ENCODE measurements around the gene TBC1D22B. TPM values are rescaled to one million over a fixed set of nuclear protein-coding genes. Genes with fewer than 3 reads are reported as not detected.

TBC1D22B gene
- total and polyA plus RNA-seq, 9 of the 15 experiments (the other 6 are each of a cell fraction or from before 2014, with no cell fraction given) = 4.8 to 24.2 (median 13.5) TPM

DNA sequence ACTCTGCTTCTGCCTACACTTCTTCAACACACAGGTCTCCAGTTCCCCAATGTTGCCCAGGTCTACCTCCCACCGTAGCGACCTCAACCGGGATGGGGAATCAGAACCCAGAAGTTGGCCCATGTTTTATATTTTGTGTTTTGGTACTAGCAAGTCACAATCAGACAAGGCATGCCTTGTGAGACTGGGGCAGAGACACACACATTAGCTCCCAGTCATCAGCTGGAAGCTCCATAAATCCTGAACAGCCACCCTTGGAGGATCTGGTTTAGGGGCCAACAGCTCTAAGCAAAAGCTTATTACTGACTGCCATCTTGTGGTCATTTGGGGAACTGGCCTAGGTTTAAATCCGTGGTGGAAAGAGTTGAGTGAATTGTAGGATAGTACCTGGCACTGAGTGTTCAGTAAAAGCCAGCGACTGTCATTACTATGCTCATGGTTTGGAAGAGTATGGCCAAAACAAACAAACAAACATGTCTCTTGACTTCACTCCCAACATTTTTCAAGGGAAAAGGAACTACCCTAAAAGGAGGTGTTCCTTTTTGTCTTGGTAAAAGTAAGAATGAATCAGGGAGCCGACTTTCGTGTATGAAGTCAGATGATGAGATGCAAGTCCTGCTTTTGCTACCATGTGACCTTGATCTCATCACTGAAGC is 47.1 kb upstream of the TBC1D22B start (continued):
- TF ChIP-seq IRF2 (CRISPR knock-in tag; IDR thresholded peaks at IDR 0.05) (no peak), ZBTB1 (CRISPR knock-in tag; IDR thresholded peaks at IDR 0.05; ENCODE audit: borderline replicate concordance, low read depth) (no peak), ZNF174 (CRISPR knock-in tag; IDR thresholded peaks at IDR 0.05) (no peak), STAT5A (IDR thresholded peaks at IDR 0.05; ENCODE audit: borderline replicate concordance, low read length) (no peak), SUPT5H (IDR thresholded peaks at IDR 0.05) (no peak), RBM25 (IDR thresholded peaks at IDR 0.05; ENCODE audit: low read depth, low read length, severe bottlenecking) (peak; percentile 26), RBFOX2 (IDR thresholded peaks at IDR 0.05; ENCODE audit: low read depth, low read length) (no peak), KAT7 (CRISPR knock-in tag; IDR thresholded peaks at IDR 0.05; ENCODE audit: borderline replicate concordance) (no peak), BCLAF1 (IDR thresholded peaks at IDR 0.05; ENCODE audit: borderline replicate concordance in 1 of 2, control insufficient read depth in 1 of 2, low read depth in 2 of 2, low read length in 1 of 2) (no peak), NONO (IDR thresholded peaks at IDR 0.05; ENCODE audit: low read depth in 2 of 2, low read length in 1 of 2) (no peak), HNRNPLL (IDR thresholded peaks at IDR 0.05; ENCODE audit: low read depth, low read length, poor library complexity, severe bottlenecking) (no peak), KHSRP (IDR thresholded peaks at IDR 0.05) (no peak), MIER1 (IDR thresholded peaks at IDR 0.05; ENCODE audit: low read depth) (no peak)
- TF ChIP-seq, protein P1, sequence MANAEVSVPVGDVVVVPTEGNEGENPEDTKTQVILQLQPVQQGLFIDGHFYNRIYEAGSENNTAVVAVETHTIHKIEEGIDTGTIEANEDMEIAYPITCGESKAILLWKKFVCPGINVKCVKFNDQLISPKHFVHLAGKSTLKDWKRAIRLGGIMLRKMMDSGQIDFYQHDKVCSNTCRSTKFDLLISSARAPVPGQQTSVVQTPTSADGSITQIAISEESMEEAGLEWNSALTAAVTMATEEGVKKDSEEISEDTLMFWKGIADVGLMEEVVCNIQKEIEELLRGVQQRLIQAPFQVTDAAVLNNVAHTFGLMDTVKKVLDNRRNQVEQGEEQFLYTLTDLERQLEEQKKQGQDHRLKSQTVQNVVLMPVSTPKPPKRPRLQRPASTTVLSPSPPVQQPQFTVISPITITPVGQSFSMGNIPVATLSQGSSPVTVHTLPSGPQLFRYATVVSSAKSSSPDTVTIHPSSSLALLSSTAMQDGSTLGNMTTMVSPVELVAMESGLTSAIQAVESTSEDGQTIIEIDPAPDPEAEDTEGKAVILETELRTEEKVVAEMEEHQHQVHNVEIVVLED (CRISPR knock-in tag; IDR thresholded peaks at IDR 0.05) = 0 out of 2 replicates have a peak, but pooled peaks have one; percentile 10
- TF ChIP-seq, protein P2, sequence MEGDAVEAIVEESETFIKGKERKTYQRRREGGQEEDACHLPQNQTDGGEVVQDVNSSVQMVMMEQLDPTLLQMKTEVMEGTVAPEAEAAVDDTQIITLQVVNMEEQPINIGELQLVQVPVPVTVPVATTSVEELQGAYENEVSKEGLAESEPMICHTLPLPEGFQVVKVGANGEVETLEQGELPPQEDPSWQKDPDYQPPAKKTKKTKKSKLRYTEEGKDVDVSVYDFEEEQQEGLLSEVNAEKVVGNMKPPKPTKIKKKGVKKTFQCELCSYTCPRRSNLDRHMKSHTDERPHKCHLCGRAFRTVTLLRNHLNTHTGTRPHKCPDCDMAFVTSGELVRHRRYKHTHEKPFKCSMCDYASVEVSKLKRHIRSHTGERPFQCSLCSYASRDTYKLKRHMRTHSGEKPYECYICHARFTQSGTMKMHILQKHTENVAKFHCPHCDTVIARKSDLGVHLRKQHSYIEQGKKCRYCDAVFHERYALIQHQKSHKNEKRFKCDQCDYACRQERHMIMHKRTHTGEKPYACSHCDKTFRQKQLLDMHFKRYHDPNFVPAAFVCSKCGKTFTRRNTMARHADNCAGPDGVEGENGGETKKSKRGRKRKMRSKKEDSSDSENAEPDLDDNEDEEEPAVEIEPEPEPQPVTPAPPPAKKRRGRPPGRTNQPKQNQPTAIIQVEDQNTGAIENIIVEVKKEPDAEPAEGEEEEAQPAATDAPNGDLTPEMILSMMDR (IDR thresholded peaks at IDR 0.05 in 2 of 3, conservative IDR thresholded peaks at IDR 0.05 in 1 of 3; ENCODE audit: insufficient read depth in 2 of 3, low read depth in 1 of 3, low read length in 3 of 3) = peak; percentile 96 to 99 (median 98)
- TF ChIP-seq, protein P3, sequence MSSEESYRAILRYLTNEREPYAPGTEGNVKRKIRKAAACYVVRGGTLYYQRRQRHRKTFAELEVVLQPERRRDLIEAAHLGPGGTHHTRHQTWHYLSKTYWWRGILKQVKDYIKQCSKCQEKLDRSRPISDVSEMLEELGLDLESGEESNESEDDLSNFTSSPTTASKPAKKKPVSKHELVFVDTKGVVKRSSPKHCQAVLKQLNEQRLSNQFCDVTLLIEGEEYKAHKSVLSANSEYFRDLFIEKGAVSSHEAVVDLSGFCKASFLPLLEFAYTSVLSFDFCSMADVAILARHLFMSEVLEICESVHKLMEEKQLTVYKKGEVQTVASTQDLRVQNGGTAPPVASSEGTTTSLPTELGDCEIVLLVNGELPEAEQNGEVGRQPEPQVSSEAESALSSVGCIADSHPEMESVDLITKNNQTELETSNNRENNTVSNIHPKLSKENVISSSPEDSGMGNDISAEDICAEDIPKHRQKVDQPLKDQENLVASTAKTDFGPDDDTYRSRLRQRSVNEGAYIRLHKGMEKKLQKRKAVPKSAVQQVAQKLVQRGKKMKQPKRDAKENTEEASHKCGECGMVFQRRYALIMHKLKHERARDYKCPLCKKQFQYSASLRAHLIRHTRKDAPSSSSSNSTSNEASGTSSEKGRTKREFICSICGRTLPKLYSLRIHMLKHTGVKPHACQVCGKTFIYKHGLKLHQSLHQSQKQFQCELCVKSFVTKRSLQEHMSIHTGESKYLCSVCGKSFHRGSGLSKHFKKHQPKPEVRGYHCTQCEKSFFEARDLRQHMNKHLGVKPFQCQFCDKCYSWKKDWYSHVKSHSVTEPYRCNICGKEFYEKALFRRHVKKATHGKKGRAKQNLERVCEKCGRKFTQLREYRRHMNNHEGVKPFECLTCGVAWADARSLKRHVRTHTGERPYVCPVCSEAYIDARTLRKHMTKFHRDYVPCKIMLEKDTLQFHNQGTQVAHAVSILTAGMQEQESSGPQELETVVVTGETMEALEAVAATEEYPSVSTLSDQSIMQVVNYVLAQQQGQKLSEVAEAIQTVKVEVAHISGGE (CRISPR knock-in tag; IDR thresholded peaks at IDR 0.05) = no peak
